Smooth muscle cell (in vitro differentiated cells): Measurements from ENCODE around the gene KDM2A. TPM values are rescaled to one million over a fixed set of nuclear protein-coding genes. Genes with fewer than 3 reads are reported as not detected.
A peak's percentile ranks its signal among the peaks of the same experiment; 100 is the strongest.

ENCODE experiments used
- DNase-seq: peaks from one replicate; lab custom pipeline; 2025; ENCODE audit not compliant: unreplicated experiment; lab: John Stamatoyannopoulos, UW
- H2AFZ ChIP-seq: fragments of 200-600 bp; sonication (generic); 2 replicates; pipeline ENCODE4 v1.6.0; 2016; ENCODE audit warnings: antibody characterized with exemption, low read depth, mild to moderate bottlenecking
- H3F3A ChIP-seq: fragments of 200-600 bp; sonication (generic); 2 replicates; pipeline ENCODE4 v1.6.0; 2017; ENCODE audit warnings: antibody characterized with exemption, low read depth
- H3K27ac ChIP-seq: fragments of 200-600 bp; sonication (generic); 2 replicates; pipeline ENCODE4 v1.5.1; 2016; ENCODE audit warnings: low read depth, mild to moderate bottlenecking
- H3K27me3 ChIP-seq: fragments of 200-600 bp; sonication (generic); 2 replicates; pipeline ENCODE4 v1.6.1; 2016; ENCODE audit warnings: low read depth, mild to moderate bottlenecking
- H3K36me3 ChIP-seq: fragments of 200-600 bp; sonication (generic); 2 replicates; pipeline ENCODE4 v1.5.1; 2016; ENCODE audit warnings: low read depth
- H3K4me1 ChIP-seq: fragments of 200-600 bp; sonication (generic); 2 replicates; pipeline ENCODE4 v1.5.1; 2016; ENCODE audit warnings: low read depth
- H3K4me2 ChIP-seq: fragments of 200-600 bp; sonication (generic); 2 replicates; pipeline ENCODE4 v1.6.0; 2016; ENCODE audit warnings: mild to moderate bottlenecking
- H3K4me3 ChIP-seq: fragments of 200-600 bp; sonication (generic); 2 replicates; pipeline ENCODE4 v1.5.1; 2016; ENCODE audit warnings: mild to moderate bottlenecking
- H3K79me2 ChIP-seq: fragments of 200-600 bp; sonication (generic); 2 replicates; pipeline ENCODE4 v1.6.0; 2016; ENCODE audit warnings: low read depth, mild to moderate bottlenecking
- H3K9ac ChIP-seq: fragments of 200-600 bp; sonication (generic); 2 replicates; pipeline ENCODE4 v1.6.0; 2016; ENCODE audit warnings: low read depth
- H3K9me3 ChIP-seq: fragments of 200-600 bp; sonication (generic); replicated peaks from 2 replicates; pipeline ENCODE4 v1.5.1; 2016; ENCODE audit warnings: low read depth
- H4K20me1 ChIP-seq: fragments of 200-600 bp; sonication (generic); 2 replicates; pipeline ENCODE4 v1.6.0; 2016; ENCODE audit warnings: low read depth
- WGBS: methylation state at CpG from one replicate; pipeline ENCODE4 v1.1.7; 2016; ENCODE audit warnings: low lambda C conversion rate; 5-methylcytosine and 5-hydroxymethylcytosine counted together
- polyA plus RNA-seq: library from polyadenylated mRNA; unstranded; fragments of >200 nt; fragmentation: Nextera tagmentation; extraction: Ambion mirVana; gene quantifications from 2 replicates; pipeline ENCODE4 v1.2.1, GENCODE V29; 2016
- total RNA-seq: library from RNA; depleted of rRNA; stranded (reverse); fragments of >200 nt; gene quantifications from 2 replicates; pipeline ENCODE4 v1.2.3, GENCODE V29; 2014
- TF ChIP-seq, protein P1 (sequence below): fragments of 200-600 bp; sonication (generic); IDR thresholded peaks from 2 replicates; pipeline ENCODE4 v1.5.1; 2017; ENCODE audit warnings: borderline replicate concordance, mild to moderate bottlenecking, antibody characterized with exemption; ENCODE audit not compliant: insufficient read depth, poor library complexity, severe bottlenecking

KDM2A gene
- total and polyA plus RNA-seq, 2 experiments from 2014 or later: 18.9 to 44.9 TPM

DNA sequence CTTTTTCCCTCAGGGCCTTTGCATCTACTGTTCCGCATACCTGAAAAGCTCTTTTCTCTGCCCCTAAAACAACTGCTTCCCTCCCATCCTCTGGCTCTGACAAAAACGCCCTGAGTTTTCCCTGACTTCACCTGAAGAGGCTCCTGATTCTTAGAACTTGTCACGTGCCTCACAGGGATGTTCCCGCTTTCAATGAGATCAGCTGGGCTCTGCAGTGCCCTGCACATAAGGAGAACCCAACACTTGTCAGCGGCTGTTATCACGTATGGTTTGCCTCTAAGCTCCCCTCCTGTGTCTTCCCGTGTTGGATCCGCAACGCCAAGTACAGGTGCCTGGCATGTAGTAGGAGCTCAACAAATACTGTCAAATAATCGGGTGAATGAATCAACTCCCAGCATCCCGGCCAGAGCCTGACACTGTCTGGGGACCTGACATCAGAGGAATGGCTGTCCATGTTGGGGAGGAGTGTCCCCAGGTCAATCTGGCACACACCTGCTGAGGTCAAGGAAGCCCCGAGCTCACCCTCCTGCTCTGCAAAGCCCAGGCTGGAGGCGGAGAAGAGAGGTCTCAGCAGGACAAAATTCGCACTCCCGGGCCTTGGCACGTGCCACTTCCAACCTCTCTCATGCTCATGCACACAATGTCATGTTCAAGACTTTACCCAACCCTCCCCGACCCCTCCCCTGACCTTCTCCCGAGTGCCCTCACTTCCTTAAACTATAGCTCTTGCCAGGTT lies 143.1 kb downstream of the KDM2A start:
- Histone ChIP-seq H2AFZ (no peak overlapping the region), H3K4me3 (peak overlapping the region; percentile 46), H4K20me1 (no peaks in the 10 kb centered on the region), H3K79me2 (peaks cover 12% of the 10 kb centered on the region), H3K27me3 (no peaks in the 10 kb centered on the region), H3F3A (peaks cover 12% of the 10 kb centered on the region), H3K4me1 (no peaks in the 10 kb centered on the region), H3K36me3 (no peaks in the 10 kb centered on the region), H3K9me3 (no peaks in the 10 kb centered on the region), H3K4me2 (peak overlapping the region; percentile 87), H3K9ac (no peak overlapping the region), H3K27ac (no peak overlapping the region)
- TF ChIP-seq, protein P1, sequence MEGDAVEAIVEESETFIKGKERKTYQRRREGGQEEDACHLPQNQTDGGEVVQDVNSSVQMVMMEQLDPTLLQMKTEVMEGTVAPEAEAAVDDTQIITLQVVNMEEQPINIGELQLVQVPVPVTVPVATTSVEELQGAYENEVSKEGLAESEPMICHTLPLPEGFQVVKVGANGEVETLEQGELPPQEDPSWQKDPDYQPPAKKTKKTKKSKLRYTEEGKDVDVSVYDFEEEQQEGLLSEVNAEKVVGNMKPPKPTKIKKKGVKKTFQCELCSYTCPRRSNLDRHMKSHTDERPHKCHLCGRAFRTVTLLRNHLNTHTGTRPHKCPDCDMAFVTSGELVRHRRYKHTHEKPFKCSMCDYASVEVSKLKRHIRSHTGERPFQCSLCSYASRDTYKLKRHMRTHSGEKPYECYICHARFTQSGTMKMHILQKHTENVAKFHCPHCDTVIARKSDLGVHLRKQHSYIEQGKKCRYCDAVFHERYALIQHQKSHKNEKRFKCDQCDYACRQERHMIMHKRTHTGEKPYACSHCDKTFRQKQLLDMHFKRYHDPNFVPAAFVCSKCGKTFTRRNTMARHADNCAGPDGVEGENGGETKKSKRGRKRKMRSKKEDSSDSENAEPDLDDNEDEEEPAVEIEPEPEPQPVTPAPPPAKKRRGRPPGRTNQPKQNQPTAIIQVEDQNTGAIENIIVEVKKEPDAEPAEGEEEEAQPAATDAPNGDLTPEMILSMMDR: no peak
- DNase-seq: no peak
- 58% methylated on average over 18 of the region's 18 CpGs for WGBS

DNA sequence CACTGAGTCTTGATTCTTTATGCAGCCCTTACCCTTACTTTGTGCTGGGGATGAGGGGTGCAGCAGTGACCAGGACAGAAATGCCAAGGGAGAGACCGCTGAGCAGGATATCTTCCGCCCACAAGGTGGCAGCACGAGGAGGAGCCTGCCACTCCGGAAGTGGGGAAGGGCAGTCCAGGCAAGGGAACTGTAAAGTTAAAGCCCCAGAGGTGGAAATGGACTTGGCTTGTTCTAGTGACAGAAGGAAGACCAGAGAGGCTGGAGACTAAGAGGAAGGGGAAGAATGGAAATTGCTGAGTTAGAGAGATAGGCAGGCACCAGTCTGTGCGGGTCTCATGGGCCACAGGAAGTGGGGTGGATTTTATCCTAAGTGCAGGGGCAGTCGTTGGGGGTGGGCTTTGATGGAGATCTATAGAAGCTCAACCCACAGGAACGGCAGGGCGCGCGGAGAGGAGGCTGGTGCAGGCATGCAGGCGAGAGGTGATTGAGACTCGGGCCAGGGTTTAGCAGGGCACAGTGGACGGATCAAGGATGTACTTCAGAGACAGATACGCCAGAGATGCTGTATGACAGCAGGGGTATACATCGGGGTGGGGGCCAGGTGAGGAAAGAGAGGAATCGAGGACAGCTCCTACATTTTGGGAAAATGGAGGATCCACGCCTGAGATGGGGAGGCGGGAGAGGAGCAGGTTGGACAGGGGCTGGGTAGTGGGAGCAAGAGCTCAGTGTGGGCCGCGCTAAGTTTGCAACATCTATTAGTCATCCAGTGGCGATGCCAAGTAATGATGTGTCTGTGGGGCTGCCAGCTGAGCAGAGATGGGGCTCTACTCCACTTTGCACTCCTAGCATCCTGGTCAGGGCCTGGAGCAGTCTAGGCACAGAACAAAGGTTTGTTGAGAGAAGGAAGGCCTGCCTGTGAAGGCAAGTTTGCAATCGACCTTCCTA lies 143.9 kb downstream of the KDM2A start:
- H3K27me3 ChIP-seq: no peaks in the 10 kb centered on the region
- no peak overlapping the region for H2AFZ ChIP-seq
- no peaks in the 10 kb centered on the region for H3K4me1 ChIP-seq
- H3F3A ChIP-seq: peaks cover 7% of the 10 kb centered on the region
- TF ChIP-seq, protein P1: peak; percentile 66
- peaks cover 21% of the 10 kb centered on the region for H3K79me2 ChIP-seq
- no peak overlapping the region for H3K4me2 ChIP-seq
- no peak overlapping the region for H3K27ac ChIP-seq
- no peak overlapping the region for H3K9ac ChIP-seq
- DNase-seq: peak; percentile 24
- WGBS: 63% methylated on average over 22 of the region's 22 CpGs
- no peaks in the 10 kb centered on the region for H3K36me3 ChIP-seq
- H3K9me3 ChIP-seq: no peaks in the 10 kb centered on the region
- H3K4me3 ChIP-seq: no peak overlapping the region
- peaks cover 7% of the 10 kb centered on the region for H4K20me1 ChIP-seq

DNA sequence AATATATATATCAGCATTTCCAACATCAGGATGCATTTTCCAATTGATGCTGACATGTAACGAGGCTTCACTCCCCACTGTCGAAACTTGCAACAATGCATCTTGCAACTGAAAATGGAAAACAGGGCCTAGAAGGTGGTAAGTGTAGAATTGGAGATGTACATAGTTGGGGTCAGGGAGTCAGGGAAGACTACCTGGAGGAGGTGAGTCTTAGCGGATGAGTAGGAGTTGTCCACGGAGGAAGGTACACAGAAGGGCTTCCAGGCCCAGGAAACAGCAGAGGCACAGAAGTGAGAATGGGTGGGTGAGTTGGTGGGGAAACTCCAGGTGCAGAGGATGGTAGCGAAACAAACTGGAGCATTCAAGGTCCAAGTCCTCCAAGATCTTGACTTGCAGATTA lies 145.2 kb downstream of the KDM2A start:
- no peak for DNase-seq
- Histone ChIP-seq H2AFZ (no peak overlapping the region), H3K4me2 (no peak overlapping the region), H3K4me3 (no peak overlapping the region), H4K20me1 (peaks cover 19% of the 10 kb centered on the region), H3K27ac (no peak overlapping the region), H3F3A (peaks cover 5% of the 10 kb centered on the region), H3K27me3 (no peaks in the 10 kb centered on the region), H3K79me2 (peaks cover 32% of the 10 kb centered on the region), H3K36me3 (no peaks in the 10 kb centered on the region), H3K9me3 (no peaks in the 10 kb centered on the region), H3K9ac (no peak overlapping the region), H3K4me1 (peaks cover 2% of the 10 kb centered on the region)
- TF ChIP-seq, protein P1: no peak
- 95% methylated on average over 5 of the region's 5 CpGs for WGBS
